NK-92 treated with Interleukin-12 subunit alpha and Interleukin-12 subunit beta, amount 100 ng/mL, for 24 hours (cell line): ENCODE measurements around the gene NOL3.

Experiments used
- DNase-seq: peaks from one replicate; lab custom pipeline; 2025; lab: John Stamatoyannopoulos, UW

The NOL3 gene

DNA sequence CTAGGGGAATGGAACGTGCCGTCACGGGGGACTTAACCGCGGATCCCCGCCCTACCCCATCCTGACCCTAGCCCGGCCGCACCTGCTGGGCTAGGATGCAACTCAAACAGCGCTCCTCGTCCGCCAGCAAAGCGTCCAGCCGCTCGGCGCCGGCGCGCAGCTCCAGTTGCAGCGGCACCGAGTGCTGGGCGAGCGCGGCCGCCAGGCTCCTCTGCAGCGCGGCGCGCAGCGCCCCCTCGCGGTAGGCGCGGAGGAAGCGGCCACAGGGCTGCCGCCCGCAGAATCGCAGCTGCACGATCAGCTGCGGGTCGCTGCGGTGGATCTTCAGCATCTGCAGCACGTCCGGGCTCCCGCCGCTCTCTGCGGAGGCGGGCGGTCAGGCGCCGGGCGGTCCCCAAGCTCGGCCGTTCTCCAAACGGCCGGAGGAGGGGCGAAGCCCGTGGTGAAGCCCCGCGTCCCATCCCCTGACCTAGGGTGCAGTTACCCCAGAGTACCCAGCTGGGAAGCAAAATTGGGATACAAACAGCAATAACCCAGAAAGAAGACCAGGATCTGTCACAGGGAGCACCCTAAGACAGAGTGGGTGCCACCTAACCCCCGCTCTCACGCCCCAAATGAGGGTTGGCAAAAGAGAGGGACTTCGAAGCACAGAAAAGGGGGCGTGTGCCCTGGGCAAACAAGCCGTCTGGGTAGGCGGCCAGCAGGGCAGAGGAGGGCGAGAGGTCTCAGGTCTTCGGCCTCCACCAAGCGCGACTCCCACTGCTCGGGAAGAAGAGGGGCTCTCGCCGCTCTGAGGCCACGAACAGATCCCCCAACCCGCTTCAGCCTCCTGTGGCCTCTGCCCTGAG, 14.8 kb upstream of the NOL3 start:
- no peak for DNase-seq

- DNase-seq = no peak
Measured at GRCh38 chr16:67156143-67156844, 14.0 kb upstream of the NOL3 start.

- no peak for DNase-seq
Measured at GRCh38 chr16:67157106-67157748, 13.1 kb upstream of the NOL3 start.

- DNase-seq = no peak
Measured at GRCh38 chr16:67157892-67158635, 12.3 kb upstream of the NOL3 start.

DNA sequence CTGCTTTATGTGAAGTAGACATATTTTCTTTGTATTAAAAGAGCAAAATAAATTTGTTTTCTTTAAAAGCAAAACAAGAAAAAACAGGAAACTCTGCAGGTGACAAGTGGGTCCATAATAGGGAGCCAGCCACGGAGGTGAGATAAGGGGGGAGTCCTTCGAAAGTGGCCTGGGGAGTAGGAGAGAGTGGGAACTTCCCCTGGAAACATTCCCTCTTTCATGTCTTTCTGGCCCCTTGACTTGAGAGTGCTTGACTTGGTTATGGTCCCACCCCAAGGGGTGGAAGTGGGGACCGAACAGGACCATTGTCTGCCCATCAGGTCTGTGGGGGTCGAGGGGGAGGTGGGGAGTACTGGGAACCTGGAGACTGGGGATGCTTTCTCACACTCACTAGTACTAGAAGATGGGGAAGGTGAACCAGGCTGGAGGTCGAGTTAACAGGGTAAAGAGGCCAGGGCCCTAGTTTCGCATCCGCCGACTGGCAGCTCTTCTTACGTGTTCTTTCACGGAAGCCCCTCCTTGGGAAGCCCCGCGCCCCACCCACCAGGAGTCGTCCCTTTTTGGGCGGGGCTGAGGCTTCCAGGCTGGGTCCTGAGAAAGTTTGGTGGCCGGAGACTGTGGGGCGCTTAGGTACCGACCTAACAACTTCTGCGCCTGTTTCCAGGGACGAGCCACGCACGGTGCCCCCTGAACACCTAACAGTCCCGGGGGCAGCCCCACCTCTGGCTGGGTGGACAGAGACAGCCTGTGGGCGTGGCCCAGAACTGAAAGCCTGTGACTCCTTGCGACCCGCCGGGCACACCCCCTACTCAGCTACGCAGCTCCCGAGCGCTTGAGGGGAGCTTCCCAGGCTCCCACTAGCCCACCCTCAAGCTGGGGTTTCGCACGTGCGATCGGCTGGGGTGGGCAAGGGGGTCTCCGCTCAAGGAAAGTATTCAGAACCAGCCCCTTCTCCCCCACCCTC, 11.4 kb upstream of the NOL3 start:
- DNase-seq = no peak

DNA sequence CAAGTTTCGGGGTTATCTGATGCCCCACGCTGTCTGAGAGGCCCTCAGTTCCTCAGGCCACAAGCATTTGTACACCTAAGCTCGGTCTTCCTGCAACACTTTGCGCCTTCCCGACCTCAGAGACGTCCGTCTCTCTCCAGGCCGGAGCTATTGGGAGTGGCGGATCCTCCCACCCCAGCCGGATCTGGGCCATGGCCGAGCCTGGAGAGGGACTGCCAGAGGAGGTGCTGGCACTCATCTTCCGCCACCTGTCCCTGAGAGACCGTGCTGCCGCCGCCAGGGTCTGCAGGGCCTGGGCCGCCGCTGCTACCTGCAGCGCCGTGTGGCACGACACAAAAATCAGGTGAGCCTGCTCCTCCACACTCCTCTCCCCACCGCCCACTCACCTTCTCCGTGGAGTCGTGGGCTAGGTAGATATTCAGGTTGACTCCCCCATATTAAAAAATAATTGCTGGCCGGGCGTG, 8.7 kb upstream of the NOL3 start:
- no peak for DNase-seq

DNA sequence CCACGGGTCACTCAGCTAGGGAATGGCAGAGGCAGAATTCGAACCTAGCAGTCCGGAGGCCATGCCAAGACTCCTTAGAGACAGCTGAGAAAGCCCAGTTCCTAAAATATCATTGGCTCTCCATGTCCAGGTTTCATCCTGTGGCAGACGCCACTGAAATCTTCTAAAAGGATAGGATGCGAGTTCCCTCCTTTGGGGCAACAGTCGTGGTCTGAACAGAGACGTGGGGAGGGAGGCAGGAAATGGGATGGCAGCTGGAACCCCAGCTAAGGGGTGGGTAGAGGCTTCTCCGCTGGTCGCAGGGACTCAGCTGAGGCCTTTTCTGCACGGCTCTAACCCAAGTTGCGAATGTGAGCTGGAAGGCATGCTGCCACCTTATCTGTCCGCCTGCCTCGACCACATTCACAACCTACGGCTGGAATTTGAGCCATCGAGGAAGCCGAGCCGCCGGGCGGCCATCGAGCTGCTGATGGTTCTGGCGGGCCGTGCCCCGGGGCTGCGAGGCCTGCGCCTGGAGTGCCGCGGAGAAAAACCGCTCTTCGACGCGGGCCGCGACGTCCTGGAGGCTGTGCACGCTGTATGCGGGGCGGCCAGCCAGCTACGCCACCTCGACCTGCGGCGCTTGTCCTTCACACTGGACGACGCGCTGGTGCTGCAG, 7.7 kb upstream of the NOL3 start:
- DNase-seq = no peak

DNA sequence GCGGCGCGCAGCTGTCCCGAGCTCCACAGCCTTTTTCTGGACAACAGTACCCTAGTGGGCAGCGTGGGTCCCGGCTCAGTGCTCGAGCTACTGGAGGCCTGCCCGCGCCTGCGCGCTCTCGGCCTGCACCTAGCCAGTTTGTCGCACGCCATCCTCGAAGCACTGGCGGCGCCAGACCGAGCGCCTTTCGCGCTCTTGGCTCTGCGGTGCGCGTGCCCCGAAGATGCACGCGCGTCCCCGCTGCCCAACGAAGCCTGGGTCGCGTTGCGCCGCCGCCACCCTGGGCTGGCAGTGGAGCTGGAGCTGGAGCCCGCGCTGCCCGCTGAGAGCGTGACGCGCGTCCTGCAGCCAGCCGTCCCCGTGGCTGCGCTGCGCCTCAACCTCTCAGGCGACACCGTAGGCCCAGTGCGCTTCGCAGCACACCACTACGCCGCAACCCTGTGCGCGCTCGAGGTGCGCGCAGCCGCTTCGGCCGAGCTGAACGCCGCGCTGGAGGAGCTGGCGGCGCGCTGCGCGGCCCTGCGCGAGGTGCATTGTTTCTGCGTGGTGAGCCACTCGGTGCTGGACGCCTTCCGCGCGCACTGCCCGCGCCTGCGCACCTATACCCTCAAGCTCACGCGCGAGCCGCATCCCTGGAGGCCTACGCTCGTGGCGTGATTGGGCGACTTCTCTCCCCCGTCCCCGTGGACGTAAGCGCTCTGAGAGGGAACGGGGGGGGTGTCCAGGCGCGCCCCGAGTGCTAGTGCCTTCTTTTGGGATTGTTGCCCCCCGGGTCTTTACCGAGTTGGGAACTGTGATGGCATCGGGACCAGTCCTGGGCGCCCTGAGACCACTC, 7.0 kb upstream of the NOL3 start:
- no peak for DNase-seq

DNA sequence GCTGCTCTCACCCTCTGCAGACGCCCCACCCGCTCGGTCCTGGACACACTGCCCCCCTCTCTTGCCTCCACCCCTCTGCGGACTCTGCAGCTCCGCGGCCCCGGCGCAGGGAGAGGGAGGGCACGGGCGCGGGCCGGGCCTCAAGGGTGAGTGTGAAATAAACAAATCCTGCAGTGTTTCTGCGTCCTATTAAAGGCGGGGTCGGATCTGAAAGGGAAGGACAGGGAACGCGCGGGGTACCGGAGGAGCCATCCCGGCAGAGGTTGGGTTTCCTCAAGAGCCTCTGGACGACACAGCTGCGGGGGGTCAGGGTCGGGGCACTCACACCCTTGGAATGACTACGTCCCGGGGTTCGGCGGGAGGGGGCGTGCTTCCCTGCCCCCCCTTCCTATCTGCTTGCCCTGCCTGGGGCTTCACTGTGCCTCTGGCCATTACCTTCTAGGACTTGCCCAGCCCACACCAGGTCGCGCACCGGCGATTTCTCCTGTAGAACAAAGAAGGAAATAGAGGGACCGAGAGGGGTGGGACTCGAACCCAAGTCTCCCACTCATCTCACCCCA, 6.3 kb upstream of the NOL3 start:
- DNase-seq = no peak

DNA sequence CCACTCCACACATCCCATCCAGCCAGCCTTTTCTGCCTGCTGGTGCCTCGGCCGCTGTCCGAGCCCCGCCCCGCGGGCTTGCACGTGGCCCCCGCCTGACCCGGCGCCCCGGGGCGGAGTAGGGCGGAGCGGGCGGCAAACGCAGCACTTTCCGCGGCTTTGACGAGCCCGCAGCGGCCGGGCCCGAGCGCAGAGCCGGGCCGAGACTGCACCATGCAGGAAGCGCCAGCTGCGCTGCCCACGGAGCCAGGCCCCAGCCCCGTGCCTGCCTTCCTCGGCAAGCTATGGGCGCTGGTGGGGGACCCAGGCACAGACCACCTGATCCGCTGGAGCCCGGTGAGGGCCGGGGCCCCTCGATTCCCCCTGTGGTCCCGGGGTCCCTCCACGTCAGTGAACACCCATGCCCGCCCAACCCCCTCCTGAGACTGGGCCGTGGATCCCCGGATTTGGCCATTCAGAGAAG, 5.7 kb upstream of the NOL3 start, which contains the start of gene HSF4:
Gene HSF4, plus strand, starts transcription at position 147 of the 463 bp plus-strand sequence. Its CDS starts 67 bp downstream, at position 214.
- no peak for DNase-seq

DNA sequence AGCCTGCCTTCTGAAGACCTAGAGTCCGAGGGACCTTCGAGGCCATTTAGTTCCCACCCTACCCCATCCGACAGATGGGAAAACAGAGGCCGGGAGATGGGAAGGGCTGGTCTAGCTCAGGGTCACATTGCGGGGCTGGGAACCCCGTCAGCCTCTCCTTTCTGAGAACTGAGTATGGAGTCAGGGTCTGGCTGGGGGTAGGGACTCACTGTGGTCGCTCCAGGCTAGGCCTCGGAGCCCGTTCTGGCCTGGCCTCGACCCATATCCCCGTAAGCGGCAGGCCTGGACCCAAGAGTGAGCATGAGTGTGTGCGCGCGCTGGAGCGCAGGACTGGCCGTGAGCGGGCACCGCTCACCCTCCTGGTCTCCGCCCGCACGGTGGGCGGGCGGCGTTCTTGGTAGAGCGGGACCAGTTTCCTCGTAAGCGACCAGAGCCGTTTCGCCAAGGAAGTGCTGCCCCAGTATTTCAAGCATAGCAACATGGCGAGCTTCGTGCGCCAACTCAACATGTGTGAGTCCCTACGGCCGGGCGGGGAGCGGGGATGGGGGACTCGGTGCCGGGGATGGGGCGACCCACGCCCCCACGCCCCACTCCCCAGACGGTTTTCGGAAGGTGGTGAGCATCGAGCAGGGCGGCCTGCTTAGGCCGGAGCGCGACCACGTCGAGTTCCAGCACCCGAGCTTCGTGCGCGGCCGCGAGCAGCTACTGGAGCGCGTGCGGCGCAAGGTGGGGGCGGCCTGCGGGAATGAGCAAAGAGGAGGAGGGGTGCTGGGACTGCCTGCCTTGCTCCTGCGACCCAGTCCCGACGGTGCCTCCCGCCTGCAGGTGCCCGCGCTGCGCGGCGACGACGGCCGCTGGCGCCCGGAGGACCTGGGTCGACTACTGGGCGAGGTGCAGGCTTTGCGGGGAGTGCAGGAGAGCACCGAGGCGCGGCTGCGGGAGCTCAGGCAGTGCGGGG, 4.9 kb upstream of the NOL3 start:
- DNase-seq = no peak

DNA sequence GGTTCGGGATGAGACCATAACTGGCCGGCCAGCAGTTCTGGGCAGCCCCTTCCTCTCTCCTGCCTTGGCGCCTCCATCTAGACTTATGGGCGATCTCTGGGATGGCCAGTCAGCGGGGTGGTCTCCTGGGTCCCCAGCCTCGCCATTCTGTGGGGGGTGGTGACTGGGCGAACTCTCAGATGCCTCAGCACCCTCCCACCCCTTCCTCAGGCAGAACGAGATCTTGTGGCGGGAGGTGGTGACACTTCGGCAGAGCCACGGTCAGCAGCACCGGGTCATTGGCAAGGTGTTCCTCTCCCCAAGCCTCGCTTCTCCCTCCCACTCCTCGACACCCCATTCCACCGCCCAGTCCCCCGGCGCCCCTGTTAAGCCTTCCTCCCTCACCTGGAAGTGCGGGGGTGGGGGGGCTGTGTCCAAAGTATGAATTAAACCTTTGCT, 4.2 kb upstream of the NOL3 start:
- DNase-seq = no peak

DNA sequence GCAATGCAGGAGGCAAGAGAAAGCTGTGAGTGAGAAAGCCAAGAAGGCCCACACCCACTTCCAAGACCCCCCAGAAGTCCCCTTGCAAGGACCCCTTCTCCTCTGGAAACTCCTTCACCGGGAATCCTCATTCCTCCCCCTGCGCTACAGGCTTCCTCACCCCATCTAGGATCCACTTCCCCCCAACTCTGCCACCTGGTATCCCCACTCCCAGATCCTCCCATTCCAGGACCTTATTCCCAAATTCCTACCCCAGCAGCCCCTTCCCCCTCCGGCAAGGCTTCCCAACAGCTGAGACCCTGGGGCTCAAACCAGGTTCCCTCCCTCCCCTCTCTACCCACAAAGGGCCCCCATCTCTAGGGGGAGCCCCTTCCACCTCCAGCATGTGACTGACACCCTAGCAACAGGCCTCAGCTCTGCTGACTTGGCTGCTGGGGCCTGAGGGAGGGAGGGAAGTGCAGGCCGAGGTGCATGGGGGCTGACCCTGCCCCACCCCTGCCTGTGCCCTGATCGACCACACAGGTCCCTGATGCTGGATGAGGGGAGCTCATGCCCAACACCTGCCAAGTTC, 3.7 kb upstream of the NOL3 start:
- DNase-seq = no peak

GRCh38 chr16:67167588-67167987, 2.8 kb upstream of the NOL3 start:
- DNase-seq = no peak

DNA sequence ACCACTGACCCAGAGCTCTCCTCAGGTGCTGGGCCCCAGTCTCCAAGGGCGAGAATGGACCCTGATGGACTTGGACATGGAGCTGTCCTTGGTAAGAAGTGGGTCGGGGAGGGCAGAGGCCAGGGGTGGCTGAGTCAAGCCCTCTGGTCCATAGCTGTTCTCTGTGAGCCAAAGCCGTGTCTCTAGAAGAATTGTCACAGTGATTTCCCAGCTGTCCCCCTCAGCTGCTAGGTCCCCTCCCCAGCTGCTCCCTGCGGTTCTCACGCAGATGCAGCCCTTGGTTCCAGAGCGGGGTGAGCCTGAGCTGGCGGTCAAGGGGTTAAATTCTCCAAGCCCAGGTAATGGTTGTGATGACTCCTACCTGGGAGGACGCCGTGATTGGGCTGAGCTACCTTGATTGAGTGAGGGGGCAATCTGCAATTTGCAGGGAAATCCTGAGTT, 1.3 kb upstream of the NOL3 start:
- DNase-seq = no peak

DNA sequence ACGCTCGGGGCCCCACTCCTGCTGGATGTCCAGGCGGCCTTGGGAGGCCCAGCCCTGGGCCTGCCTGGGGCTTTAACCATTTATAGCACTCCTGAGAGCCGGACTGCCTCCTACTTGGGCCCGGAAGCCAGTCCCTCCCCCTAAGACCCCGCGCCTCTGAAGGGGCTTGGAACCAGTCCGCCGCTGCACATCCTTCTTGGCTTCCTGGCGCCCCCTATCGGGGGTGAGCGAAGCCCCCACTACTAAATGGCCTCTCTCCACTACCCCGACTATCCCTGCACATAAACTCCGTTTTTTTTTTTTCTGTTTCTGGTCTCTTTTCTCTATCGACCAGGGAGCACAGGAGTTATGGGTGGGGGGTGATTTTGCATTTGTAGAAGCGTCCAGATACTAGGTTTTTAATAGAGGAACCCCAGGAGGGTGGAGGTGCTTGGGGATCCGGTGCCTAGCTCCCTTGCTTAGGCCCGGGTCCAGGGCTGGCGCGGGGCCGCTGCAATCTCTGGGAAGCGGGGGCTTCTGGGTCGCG, 633 bp upstream of the NOL3 start:
- DNase-seq = no peak
